ENCODE measurements around the gene NDUFV3.

NDUFV3 gene

GRCh38 chr21:42878993-42879787, 13.9 kb upstream of the NDUFV3 start, which contains the start of gene WDR4:
TSS of gene WDR4 (minus strand) at chr21:42879539. CDS start at chr21:42879495, 44 bp downstream.
- TF ChIP-seq, protein P1, sequence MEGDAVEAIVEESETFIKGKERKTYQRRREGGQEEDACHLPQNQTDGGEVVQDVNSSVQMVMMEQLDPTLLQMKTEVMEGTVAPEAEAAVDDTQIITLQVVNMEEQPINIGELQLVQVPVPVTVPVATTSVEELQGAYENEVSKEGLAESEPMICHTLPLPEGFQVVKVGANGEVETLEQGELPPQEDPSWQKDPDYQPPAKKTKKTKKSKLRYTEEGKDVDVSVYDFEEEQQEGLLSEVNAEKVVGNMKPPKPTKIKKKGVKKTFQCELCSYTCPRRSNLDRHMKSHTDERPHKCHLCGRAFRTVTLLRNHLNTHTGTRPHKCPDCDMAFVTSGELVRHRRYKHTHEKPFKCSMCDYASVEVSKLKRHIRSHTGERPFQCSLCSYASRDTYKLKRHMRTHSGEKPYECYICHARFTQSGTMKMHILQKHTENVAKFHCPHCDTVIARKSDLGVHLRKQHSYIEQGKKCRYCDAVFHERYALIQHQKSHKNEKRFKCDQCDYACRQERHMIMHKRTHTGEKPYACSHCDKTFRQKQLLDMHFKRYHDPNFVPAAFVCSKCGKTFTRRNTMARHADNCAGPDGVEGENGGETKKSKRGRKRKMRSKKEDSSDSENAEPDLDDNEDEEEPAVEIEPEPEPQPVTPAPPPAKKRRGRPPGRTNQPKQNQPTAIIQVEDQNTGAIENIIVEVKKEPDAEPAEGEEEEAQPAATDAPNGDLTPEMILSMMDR (conservative IDR thresholded peaks at IDR 0.05): no peak
- peak within 1 kb of the TSS; percentile 95 for H3K27ac ChIP-seq

DNA sequence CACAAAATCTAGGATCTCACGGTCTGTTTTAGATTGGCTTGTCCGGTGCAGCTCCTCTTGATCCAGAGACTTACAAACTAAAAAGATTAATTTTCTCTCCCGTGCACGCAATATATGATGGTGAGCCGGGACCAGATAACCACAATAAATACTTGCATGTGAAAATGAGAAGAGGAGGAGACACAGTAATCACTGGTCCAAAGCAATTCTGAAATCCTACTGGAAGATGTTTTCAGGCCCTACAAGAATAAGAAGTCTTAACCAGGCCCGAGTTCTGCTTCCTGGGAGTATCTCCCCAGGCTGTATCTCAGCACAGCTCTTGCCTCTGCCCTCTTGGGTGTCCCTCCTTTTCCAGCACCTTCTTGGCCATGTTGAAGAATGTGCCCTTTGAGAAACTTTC, 12.8 kb upstream of the NDUFV3 start:
- TF ChIP-seq, protein P1 (conservative IDR thresholded peaks at IDR 0.05): no peak
- H3K27ac ChIP-seq: peak overlapping the region; percentile 95

GRCh38 chr21:42883921-42884320, 9.2 kb upstream of the NDUFV3 start:
- H3K27ac ChIP-seq: no peak overlapping the region
- TF ChIP-seq, protein P1 (conservative IDR thresholded peaks at IDR 0.05): no peak

DNA sequence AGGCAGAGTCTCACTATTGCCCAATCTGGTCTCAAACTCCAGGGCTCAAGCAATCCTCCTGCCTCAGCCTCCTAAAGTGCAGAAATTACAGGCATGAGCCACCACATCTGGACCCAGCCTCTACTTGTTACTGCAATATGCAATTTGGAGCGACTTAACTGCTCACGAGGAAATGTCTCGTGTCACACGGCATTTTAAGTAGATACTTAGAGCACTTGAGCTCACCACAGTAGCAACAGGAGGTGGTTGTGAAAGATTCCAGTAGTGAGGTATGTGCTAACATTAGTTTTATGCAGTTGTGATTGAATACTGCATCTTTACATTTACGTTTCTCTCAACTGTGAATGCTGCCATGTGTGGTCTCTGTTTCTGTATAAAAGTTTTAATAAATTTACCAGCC, 5.8 kb upstream of the NDUFV3 start:
- TF ChIP-seq, protein P1 (conservative IDR thresholded peaks at IDR 0.05): no peak
- H3K27ac ChIP-seq: no peak overlapping the region

DNA sequence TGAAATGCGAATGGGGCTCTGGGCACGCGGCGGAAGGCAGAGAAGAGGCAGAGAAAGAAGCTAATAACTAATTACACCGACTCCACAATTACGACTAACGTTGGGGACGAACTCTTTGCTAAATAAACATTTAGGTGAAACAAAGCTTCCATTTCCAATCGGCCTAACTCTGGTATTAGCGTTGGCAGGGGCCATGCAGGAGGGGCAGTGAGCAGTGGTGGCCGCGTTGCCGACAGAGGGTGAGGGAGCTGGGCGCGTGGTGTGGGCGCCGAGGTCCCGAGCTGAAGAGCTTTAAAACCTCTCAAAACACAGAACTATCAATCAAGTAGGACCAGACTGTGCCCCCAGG, 553 bp upstream of the NDUFV3 start:
- TF ChIP-seq, protein P1 (conservative IDR thresholded peaks at IDR 0.05): no peak
- H3K27ac ChIP-seq: peak overlapping the region; percentile 97

DNA sequence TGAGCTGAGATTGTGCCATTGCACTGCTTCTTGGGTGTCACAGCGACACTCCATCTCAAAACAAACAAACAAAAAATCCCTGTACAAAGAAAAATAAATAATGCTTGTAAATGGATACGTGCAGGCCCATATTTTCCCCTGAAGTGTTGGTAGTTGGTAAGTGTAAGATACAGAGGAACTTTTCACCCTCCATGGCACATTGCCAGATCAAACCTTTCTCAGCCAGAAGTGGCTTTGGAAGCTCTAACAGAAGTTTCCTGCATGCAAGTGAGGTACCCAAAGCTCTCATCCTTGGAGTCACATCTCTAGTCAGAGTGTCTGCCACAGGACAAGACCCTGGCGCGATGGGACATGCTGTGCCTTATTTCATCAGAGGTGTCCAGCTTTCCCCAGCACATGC, 7.3 kb downstream of the NDUFV3 start:
- no peak overlapping the region for H3K27ac ChIP-seq
- TF ChIP-seq, protein P1 (conservative IDR thresholded peaks at IDR 0.05): no peak

- TF ChIP-seq, protein P1 (conservative IDR thresholded peaks at IDR 0.05): no peak
- H3K27ac ChIP-seq: no peak overlapping the region
Observed at GRCh38 chr21:42903817-42904216, 10.7 kb downstream of the NDUFV3 start.
